ENCODE data around the gene ERC2. TPM values are rescaled to one million over a fixed set of nuclear protein-coding genes. Genes with fewer than 3 reads are reported as not detected.

Gene ERC2
- total RNA-seq, 1 experiment from 2014 or later: 0.77 TPM

DNA sequence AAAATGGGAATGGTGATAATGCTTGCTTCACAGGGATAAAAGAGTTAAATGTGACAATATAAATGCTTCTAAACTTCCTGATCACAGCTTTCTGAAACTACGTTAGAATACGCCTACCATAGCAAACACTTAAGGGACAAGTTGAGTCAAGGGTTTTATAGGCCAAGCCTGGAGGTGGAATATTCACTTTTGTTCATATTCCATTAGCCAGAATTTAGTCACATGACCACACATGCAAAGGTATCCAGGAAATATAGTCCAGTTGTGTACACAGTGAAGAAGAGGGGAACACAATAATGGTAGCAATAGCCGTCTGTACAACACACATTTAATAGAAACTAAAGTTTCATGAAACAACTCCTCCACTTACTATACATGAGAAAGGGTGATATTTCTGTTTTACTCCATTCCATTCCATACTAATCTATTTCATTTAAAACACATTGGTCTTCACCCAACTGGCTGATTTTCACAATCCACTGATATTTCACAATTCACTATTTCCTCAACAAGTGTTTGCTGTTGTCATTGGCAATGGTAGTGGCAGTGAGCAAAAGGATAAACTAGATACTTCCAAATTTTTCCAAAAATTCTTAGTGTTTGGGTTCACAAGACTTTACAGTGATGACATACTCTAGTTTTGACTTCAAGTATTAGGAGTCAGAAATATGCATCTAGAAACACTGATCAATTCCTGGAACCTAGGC is 270.9 kb downstream of the ERC2 start:
- CTCF ChIA-PET: no interaction called here
- H2AFZ ChIP-seq (ENCODE audit: low read length): no peak overlapping the region
- H3K9ac ChIP-seq (ENCODE audit: low read length): no peak overlapping the region
- H3F3A ChIP-seq (ENCODE audit: low read length, unreplicated experiment): no peaks in the 10 kb centered on the region
- ATAC-seq (no peak), DNase-seq (no peak)
- no peaks in the 10 kb centered on the region for H3K9me2 ChIP-seq (replicated peaks; ENCODE audit: low read length)
- no peaks in the 10 kb centered on the region for H3K4me1 ChIP-seq (ENCODE audit: insufficient read depth, low read length)
- no peak overlapping the region for H3K4me3 ChIP-seq (ENCODE audit: low read length)
- peaks cover 11% of the 10 kb centered on the region for H3K27me3 ChIP-seq (ENCODE audit: low read length)
- no peaks in the 10 kb centered on the region for H3K79me2 ChIP-seq (ENCODE audit: low read length)
- intact Hi-C loops (cut with micrococcal nuclease): no loop called here
- no peaks in the 10 kb centered on the region for H4K20me1 ChIP-seq (ENCODE audit: low read length)
- H3K4me2 ChIP-seq (ENCODE audit: low read length): no peak overlapping the region
- no peaks in the 10 kb centered on the region for H3K9me3 ChIP-seq (ENCODE audit: low read length)
- H3K27ac ChIP-seq (ENCODE audit: low read length): no peak overlapping the region
- no TSS peak for BruUV-seq (replicated peaks)
- no peaks in the 10 kb centered on the region for H3K36me3 ChIP-seq (ENCODE audit: low read depth, low read length)
- POLR2A ChIA-PET (ENCODE audit: unreplicated experiment): no interaction called here
- no peak for TF ChIP-seq EZH2 (IDR thresholded peaks at IDR 0.05; ENCODE audit: low read length, unreplicated experiment)

DNA sequence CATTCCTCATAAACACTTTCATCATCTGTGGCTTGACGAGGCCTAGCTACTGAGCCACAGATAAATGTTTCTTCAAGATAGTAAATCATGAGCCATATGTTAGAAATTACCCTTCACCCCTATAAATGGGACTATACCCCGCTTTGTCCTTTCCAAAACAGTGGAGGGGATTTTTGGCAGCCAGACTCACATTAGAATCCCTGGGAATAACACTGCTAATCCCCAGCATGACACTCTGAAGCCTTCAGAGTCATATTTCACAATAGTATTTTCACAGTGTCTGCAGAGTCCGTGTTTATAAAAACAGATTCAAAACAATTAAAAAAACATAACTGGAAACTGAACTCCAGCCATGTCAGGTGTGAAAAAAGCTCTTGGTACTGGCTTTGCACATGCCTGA is 271.6 kb downstream of the ERC2 start:
- Histone ChIP-seq H3K36me3 (ENCODE audit: low read depth, low read length) (no peaks in the 10 kb centered on the region), H3K27ac (ENCODE audit: low read length) (no peak overlapping the region), H4K20me1 (ENCODE audit: low read length) (no peaks in the 10 kb centered on the region), H3F3A (ENCODE audit: low read length, unreplicated experiment) (no peaks in the 10 kb centered on the region), H3K4me3 (ENCODE audit: low read length) (no peak overlapping the region), H3K4me2 (ENCODE audit: low read length) (no peak overlapping the region), H3K9me2 (replicated peaks; ENCODE audit: low read length) (no peaks in the 10 kb centered on the region), H3K9me3 (ENCODE audit: low read length) (no peaks in the 10 kb centered on the region), H2AFZ (ENCODE audit: low read length) (no peak overlapping the region), H3K79me2 (ENCODE audit: low read length) (no peaks in the 10 kb centered on the region), H3K9ac (ENCODE audit: low read length) (no peak overlapping the region), H3K4me1 (ENCODE audit: insufficient read depth, low read length) (no peaks in the 10 kb centered on the region), H3K27me3 (ENCODE audit: low read length) (peaks cover 9% of the 10 kb centered on the region)
- ChIA-PET CTCF (no interaction called here), POLR2A (ENCODE audit: unreplicated experiment) (no interaction called here)
- BruUV-seq (replicated peaks): no TSS peak
- no peak for TF ChIP-seq EZH2 (IDR thresholded peaks at IDR 0.05; ENCODE audit: low read length, unreplicated experiment)
- TF ChIP-seq, protein P1, sequence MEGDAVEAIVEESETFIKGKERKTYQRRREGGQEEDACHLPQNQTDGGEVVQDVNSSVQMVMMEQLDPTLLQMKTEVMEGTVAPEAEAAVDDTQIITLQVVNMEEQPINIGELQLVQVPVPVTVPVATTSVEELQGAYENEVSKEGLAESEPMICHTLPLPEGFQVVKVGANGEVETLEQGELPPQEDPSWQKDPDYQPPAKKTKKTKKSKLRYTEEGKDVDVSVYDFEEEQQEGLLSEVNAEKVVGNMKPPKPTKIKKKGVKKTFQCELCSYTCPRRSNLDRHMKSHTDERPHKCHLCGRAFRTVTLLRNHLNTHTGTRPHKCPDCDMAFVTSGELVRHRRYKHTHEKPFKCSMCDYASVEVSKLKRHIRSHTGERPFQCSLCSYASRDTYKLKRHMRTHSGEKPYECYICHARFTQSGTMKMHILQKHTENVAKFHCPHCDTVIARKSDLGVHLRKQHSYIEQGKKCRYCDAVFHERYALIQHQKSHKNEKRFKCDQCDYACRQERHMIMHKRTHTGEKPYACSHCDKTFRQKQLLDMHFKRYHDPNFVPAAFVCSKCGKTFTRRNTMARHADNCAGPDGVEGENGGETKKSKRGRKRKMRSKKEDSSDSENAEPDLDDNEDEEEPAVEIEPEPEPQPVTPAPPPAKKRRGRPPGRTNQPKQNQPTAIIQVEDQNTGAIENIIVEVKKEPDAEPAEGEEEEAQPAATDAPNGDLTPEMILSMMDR (conservative IDR thresholded peaks at IDR 0.05; ENCODE audit: low read depth, low read length): no peak
- no peak for TF ChIP-seq EZH2phosphoT487 (IDR thresholded peaks at IDR 0.05; ENCODE audit: borderline replicate concordance, low read length)
- no peak for ATAC-seq
- intact Hi-C loops (cut with micrococcal nuclease): no loop called here
- no peak for DNase-seq

DNA sequence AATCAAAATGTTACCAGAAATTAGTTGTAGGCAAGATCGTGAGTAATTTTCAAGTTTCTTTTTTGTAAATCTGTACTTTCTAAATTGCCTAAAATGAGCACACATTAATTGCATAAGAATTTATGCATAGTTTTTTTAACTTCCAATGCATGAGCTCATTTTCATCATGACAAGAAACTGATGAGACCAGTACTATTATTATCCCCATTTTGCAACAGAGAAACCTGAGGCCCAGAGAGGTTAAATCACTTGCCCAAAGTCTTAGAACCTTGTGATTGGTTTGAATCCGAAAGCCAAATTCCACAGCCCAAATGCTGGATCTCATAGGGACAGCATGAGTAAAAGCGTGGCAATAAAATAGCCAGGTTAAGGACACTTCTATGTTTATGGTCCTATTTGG is 274.7 kb downstream of the ERC2 start:
- H3K27ac ChIP-seq (ENCODE audit: low read length): no peak overlapping the region
- intact Hi-C loops (cut with micrococcal nuclease): no loop called here
- no peaks in the 10 kb centered on the region for H3K9me2 ChIP-seq (replicated peaks; ENCODE audit: low read length)
- no peak overlapping the region for H3K4me3 ChIP-seq (ENCODE audit: low read length)
- no peaks in the 10 kb centered on the region for H3K4me1 ChIP-seq (ENCODE audit: insufficient read depth, low read length)
- no peak for DNase-seq
- no peaks in the 10 kb centered on the region for H4K20me1 ChIP-seq (ENCODE audit: low read length)
- CTCF ChIA-PET: no interaction called here
- POLR2A ChIA-PET (ENCODE audit: unreplicated experiment): no interaction called here
- peaks cover 14% of the 10 kb centered on the region; the same call in 1 of the 2 replicates for H3K27me3 ChIP-seq (ENCODE audit: low read length)
- no peaks in the 10 kb centered on the region for H3K79me2 ChIP-seq (ENCODE audit: low read length)
- TF ChIP-seq, protein P1 (conservative IDR thresholded peaks at IDR 0.05; ENCODE audit: low read depth, low read length): no peak
- TF ChIP-seq EZH2 (IDR thresholded peaks at IDR 0.05; ENCODE audit: low read length, unreplicated experiment) (no peak), EZH2phosphoT487 (IDR thresholded peaks at IDR 0.05; ENCODE audit: borderline replicate concordance, low read length) (no peak)
- no peaks in the 10 kb centered on the region for H3K9me3 ChIP-seq (ENCODE audit: low read length)
- no TSS peak for BruUV-seq (replicated peaks)
- no peak overlapping the region for H2AFZ ChIP-seq (ENCODE audit: low read length)
- no peaks in the 10 kb centered on the region for H3K36me3 ChIP-seq (ENCODE audit: low read depth, low read length)
- H3F3A ChIP-seq (ENCODE audit: low read length, unreplicated experiment): no peaks in the 10 kb centered on the region
- ATAC-seq: no peak
- H3K4me2 ChIP-seq (ENCODE audit: low read length): no peak overlapping the region
- no peak overlapping the region for H3K9ac ChIP-seq (ENCODE audit: low read length)

Data from PC-3 (cell line).